ENCODE results near the gene ALDH1L1.

DNA sequence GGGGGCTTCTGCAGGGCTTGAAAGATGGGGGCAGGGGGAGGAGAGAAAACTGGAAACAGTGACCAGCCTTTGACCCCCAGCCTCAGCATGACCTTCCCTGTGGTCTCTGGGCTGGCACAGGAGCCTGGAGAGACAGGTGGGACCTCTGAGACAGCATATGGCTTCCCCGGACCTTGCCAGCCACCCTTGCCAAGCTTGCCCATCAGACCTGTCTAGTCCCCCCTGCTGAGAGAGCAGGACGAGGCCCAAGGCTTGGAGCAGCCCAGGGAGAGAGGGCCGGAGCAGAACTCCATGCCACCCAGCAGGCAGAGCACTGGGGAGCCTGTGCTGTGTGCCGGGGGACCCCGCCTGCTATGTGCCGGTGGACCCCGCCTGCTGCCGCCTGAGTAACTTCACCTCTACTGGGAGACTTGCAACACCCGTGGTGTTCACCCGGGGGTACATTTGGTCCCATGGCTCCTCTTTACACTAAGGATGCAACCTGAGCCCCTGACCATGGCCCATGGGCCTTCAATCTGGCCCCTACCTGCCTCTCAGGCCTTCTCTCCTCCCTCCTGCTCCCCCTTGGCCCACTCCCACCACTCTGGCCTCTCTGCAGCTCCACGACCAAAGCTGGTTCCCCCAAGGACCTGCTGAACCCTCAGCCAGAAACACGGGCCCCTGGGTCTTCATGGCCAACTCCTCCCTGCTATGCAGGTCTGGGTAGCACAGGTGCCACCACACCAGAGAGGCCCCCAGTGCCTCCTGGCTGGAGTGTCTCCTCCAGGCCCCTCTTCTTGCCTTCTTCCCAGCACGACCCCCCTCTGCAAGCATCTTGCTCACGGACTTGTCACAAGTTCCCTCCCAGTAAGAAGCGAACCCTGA is 75.4 kb downstream of the ALDH1L1 start:
- TF ChIP-seq, protein P1, sequence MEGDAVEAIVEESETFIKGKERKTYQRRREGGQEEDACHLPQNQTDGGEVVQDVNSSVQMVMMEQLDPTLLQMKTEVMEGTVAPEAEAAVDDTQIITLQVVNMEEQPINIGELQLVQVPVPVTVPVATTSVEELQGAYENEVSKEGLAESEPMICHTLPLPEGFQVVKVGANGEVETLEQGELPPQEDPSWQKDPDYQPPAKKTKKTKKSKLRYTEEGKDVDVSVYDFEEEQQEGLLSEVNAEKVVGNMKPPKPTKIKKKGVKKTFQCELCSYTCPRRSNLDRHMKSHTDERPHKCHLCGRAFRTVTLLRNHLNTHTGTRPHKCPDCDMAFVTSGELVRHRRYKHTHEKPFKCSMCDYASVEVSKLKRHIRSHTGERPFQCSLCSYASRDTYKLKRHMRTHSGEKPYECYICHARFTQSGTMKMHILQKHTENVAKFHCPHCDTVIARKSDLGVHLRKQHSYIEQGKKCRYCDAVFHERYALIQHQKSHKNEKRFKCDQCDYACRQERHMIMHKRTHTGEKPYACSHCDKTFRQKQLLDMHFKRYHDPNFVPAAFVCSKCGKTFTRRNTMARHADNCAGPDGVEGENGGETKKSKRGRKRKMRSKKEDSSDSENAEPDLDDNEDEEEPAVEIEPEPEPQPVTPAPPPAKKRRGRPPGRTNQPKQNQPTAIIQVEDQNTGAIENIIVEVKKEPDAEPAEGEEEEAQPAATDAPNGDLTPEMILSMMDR (IDR thresholded peaks at IDR 0.05), result no peak
- no peak for TF ChIP-seq POLR2A (IDR thresholded peaks at IDR 0.05)
- TF ChIP-seq EP300 (IDR thresholded peaks at IDR 0.05), result no peak

Data from stomach (tissue), 4 donors.